ENCODE data around the gene KCNA10.

Gene KCNA10

GRCh38 chr1:110524311-110525248, 5.6 kb upstream of the KCNA10 start:
- no peak overlapping the region for H3K4me3 ChIP-seq (replicated peaks; ENCODE audit: low read depth, low read length)
- peak; percentile 68 for TF ChIP-seq CTCF (IDR thresholded peaks at IDR 0.05; ENCODE audit: low read depth, low read length, missing control alignments)
- no peak for DNase-seq (ENCODE audit: extremely low read depth, low read depth)

- H3K4me3 ChIP-seq (replicated peaks; ENCODE audit: low read depth, low read length): no peak overlapping the region
- TF ChIP-seq CTCF (IDR thresholded peaks at IDR 0.05; ENCODE audit: low read depth, low read length, missing control alignments): no peak
- DNase-seq (ENCODE audit: extremely low read depth, low read depth): no peak
Measured at GRCh38 chr1:110523011-110523410, 4.0 kb upstream of the KCNA10 start.

- H3K4me3 ChIP-seq (replicated peaks; ENCODE audit: low read depth, low read length): no peak overlapping the region
- DNase-seq (ENCODE audit: extremely low read depth, low read depth): no peak
- TF ChIP-seq CTCF (IDR thresholded peaks at IDR 0.05; ENCODE audit: low read depth, low read length, missing control alignments): no peak
Measured at GRCh38 chr1:110522560-110522959, 3.6 kb upstream of the KCNA10 start.

- H3K4me3 ChIP-seq (replicated peaks; ENCODE audit: low read depth, low read length): no peak overlapping the region
- DNase-seq (ENCODE audit: extremely low read depth, low read depth): no peak
- TF ChIP-seq CTCF (IDR thresholded peaks at IDR 0.05; ENCODE audit: low read depth, low read length, missing control alignments): no peak
Measured at GRCh38 chr1:110520827-110521226, 1.9 kb upstream of the KCNA10 start.

- no peak overlapping the region for H3K4me3 ChIP-seq (replicated peaks; ENCODE audit: low read depth, low read length)
- no peak for TF ChIP-seq CTCF (IDR thresholded peaks at IDR 0.05; ENCODE audit: low read depth, low read length, missing control alignments)
Measured at GRCh38 chr1:110515891-110516290, 3.1 kb downstream of the KCNA10 start.

GRCh38 chr1:110515041-110515440, 3.9 kb downstream of the KCNA10 start:
- no peak for DNase-seq (ENCODE audit: extremely low read depth, low read depth)
- H3K4me3 ChIP-seq (replicated peaks; ENCODE audit: low read depth, low read length): no peak overlapping the region
- no peak for TF ChIP-seq CTCF (IDR thresholded peaks at IDR 0.05; ENCODE audit: low read depth, low read length, missing control alignments)

More at GRCh38 chr1:110515891-110516290, 3.1 kb downstream of the KCNA10 start:
- DNase-seq (ENCODE audit: extremely low read depth, low read depth): no peak

Data from HFF-Myc (cell line).